T-cell (primary cell): Measurements from ENCODE around the gene ACKR4. TPM values are rescaled to one million over a fixed set of nuclear protein-coding genes. Genes with fewer than 3 reads are reported as not detected.

Source experiments
- ATAC-seq, 4 experiments: fragments of 200-7000 bp in 3 of 4; fragments of 150-1000 bp in 1 of 4; cut with Tn5 transposase; replicated peaks in 1 of 4; 1 replicate in 3 of 4; 2 replicates in 1 of 4; pipeline ENCODE4 v1.10.0; 2021; ENCODE audit warnings: moderate library complexity in 3 of 4, mild to moderate bottlenecking in 2 of 4, moderate number of reproducible peaks in 1 of 4
- CTCF ChIA-PET, 2 donors: fragments of 300-600 bp; sonication (Branson Sonifier 250); formaldehyde crosslinking; loops; one replicate each; lab custom pipeline; 2022; ENCODE audit warnings: antibody characterized with exemption in 2 of 2; lab: Charles Lee
- POLR2A ChIA-PET, 2 donors: fragments of 300-600 bp; sonication (Branson Sonifier 250); formaldehyde crosslinking; loops; one replicate each; lab custom pipeline; 2022; ENCODE audit warnings: antibody characterized with exemption in 2 of 2; lab: Charles Lee
- DNase-seq, 35 experiments: peaks; one replicate each; pipeline versions ENCODE4 v3.0.0 to v3.0.0-alpha.2; 2013 to 2023
- H3K27ac ChIP-seq: one replicate; pipeline ENCODE4 v1.5.1; 2013; ENCODE audit warnings: low read length
- H3K27me3 ChIP-seq, 2 experiments: replicated peaks in 1 of 2; 1 replicate in 1 of 2; 2 replicates in 1 of 2; pipeline versions ENCODE4 v1.6.1 to v1.7.0; 2013; ENCODE audit warnings: low read length in 1 of 2, mixed read lengths in 1 of 2; ENCODE audit not compliant: control insufficient read depth in 2 of 2, insufficient read depth in 2 of 2; ENCODE audit errors: extremely low read depth in 1 of 2
- H3K36me3 ChIP-seq, 2 donors: 1 replicate in 1 of 2; 2 replicates in 1 of 2; pipeline versions ENCODE4 v1.6.1 to v1.7.0; 2013; ENCODE audit warnings: low read length in 1 of 2; ENCODE audit not compliant: control insufficient read depth in 2 of 2, insufficient read depth in 1 of 2; ENCODE audit errors: extremely low read depth in 1 of 2
- H3K4me1 ChIP-seq, 2 experiments: 1 replicate in 1 of 2; 2 replicates in 1 of 2; pipeline versions ENCODE4 v1.6.1 to v1.7.0; 2013; ENCODE audit warnings: low read length in 2 of 2, mixed read lengths in 1 of 2; ENCODE audit not compliant: insufficient read depth in 2 of 2, control insufficient read depth in 1 of 2; ENCODE audit errors: extremely low read depth in 1 of 2
- H3K4me3 ChIP-seq, 2 donors: 1 replicate in 1 of 2; 2 replicates in 1 of 2; pipeline versions ENCODE4 v1.5.1 to v1.7.0; 2013; ENCODE audit warnings: mild to moderate bottlenecking in 2 of 2, low read length in 1 of 2, moderate library complexity in 1 of 2; ENCODE audit not compliant: control insufficient read depth in 1 of 2; ENCODE audit errors: extremely low read depth in 1 of 2
- H3K9me3 ChIP-seq: 2 replicates; pipeline ENCODE4 v1.7.0; 2013
- H3K27ac Mint-ChIP-seq, 2 donors: one replicate each; pipeline ENCODE4 v1.8.0; 2020 to 2021; ENCODE audit warnings: mild to moderate bottlenecking in 2 of 2, mixed read lengths in 2 of 2
- H3K27me3 Mint-ChIP-seq, 2 donors: one replicate each; pipeline ENCODE4 v1.8.0; 2021 to 2022; ENCODE audit warnings: mixed read lengths in 2 of 2
- H3K36me3 Mint-ChIP-seq: one replicate; pipeline ENCODE4 v1.8.0; 2021; ENCODE audit warnings: mixed read lengths
- H3K4me1 Mint-ChIP-seq, 3 donors: one replicate each; pipeline ENCODE4 v1.8.0; 2020 to 2022; ENCODE audit warnings: mixed read lengths in 3 of 3, mild to moderate bottlenecking in 1 of 3
- H3K4me3 Mint-ChIP-seq, 3 donors: one replicate each; pipeline ENCODE4 v1.8.0; 2020 to 2022; ENCODE audit warnings: mild to moderate bottlenecking in 3 of 3, mixed read lengths in 3 of 3, moderate library complexity in 3 of 3
- H3K9me3 Mint-ChIP-seq, 3 donors: one replicate each; pipeline ENCODE4 v1.8.0; 2020 to 2022; ENCODE audit warnings: mixed read lengths in 3 of 3
- WGBS: methylation state at CpG from one replicate; pipeline ENCODE4 v1.1.5; 2013; ENCODE audit warnings: missing lambda C conversion rate; ENCODE audit not compliant: insufficient coverage; 5-methylcytosine and 5-hydroxymethylcytosine counted together
- total RNA-seq, 35 experiments: library from RNA in 6 of 35; stranded (reverse) in 6 of 35; fragments of 120-200 nt in 1 of 35; gene quantifications; one replicate each; pipeline versions ENCODE4 v1.2.1 to v1.2.4 and lab custom pipeline; 2013 to 2026

Gene ACKR4
- total RNA-seq, 5 donors from 2014 or later (not counting 1 experiment from before 2014, with no cell fraction given): 0.15 to 0.37 (median 0.25) TPM; not detected in 2

- H3K27me3 Mint-ChIP-seq: no peaks in the 10 kb centered on the region
- CTCF ChIA-PET: no interaction called here
- 100% methylated on average over 1 of the region's 7 CpGs for WGBS
Measured at GRCh38 chr3:132624790-132625189, 27.7 kb downstream of the ACKR4 start.

GRCh38 chr3:132625613-132626012 is 28.5 kb downstream of the ACKR4 start:
- DNase-seq (no peak), ATAC-seq (no peak)
- no CpG with 5 or more reads among the region's 1 CpG for WGBS
- Mint-ChIP-seq H3K4me1 (peaks cover 0 to 11% (median 4%) of the 10 kb centered on the region in 3 donors), H3K27me3 (no peaks in the 10 kb centered on the region), H3K9me3 (no peaks in the 10 kb centered on the region), H3K27ac (no peak overlapping the region), H3K4me3 (no peak overlapping the region), H3K36me3 (peaks cover 54% of the 10 kb centered on the region)
- no peak overlapping the region for H3K4me3 ChIP-seq
- ChIA-PET POLR2A (interaction anchor here (0.6 kb wide), 2 partner anchors 157 to 177 kb away, joined by 3 read pairs; no protein-coding TSS in a partner anchor), CTCF (interaction anchor here (0.9 to 1.3 kb wide), 3 partner anchors 14 to 17 kb away, joined by 3 to 5 read pairs (median 4); no protein-coding TSS in a partner anchor)
- peaks cover 0 to 18% of the 10 kb centered on the region in 2 donors for H3K36me3 ChIP-seq
- no peak overlapping the region for H3K27ac ChIP-seq
- peaks cover 0 to 3% of the 10 kb centered on the region in 2 experiments for H3K4me1 ChIP-seq
- H3K9me3 ChIP-seq: no peaks in the 10 kb centered on the region
- H3K27me3 ChIP-seq: no peaks in the 10 kb centered on the region

More at GRCh38 chr3:132624790-132625189, 27.7 kb downstream of the ACKR4 start:
- H3K4me1 ChIP-seq: peaks cover 0 to 3% of the 10 kb centered on the region in 2 experiments
- no peaks in the 10 kb centered on the region for H3K9me3 Mint-ChIP-seq
- peaks cover 53% of the 10 kb centered on the region for H3K36me3 Mint-ChIP-seq
- H3K36me3 ChIP-seq: peaks cover 0 to 21% of the 10 kb centered on the region in 2 donors
- no peak overlapping the region for H3K27ac ChIP-seq
- no peak overlapping the region for H3K4me3 Mint-ChIP-seq
- ATAC-seq (no peak), DNase-seq (no peak)
- POLR2A ChIA-PET: no interaction called here
- H3K27ac Mint-ChIP-seq: no peak overlapping the region
- H3K4me1 Mint-ChIP-seq: peaks cover 0 to 11% (median 4%) of the 10 kb centered on the region in 3 donors
- H3K9me3 ChIP-seq: no peaks in the 10 kb centered on the region
- H3K27me3 ChIP-seq: no peaks in the 10 kb centered on the region
- no peak overlapping the region for H3K4me3 ChIP-seq

- no peaks in the 10 kb centered on the region for H3K9me3 Mint-ChIP-seq
- POLR2A ChIA-PET: interaction anchor here in 1 of 2 donors (0.6 kb wide), 1 partner anchor 107 kb away, joined by 3 read pairs; no protein-coding TSS in a partner anchor
- ATAC-seq: no peak
- Histone ChIP-seq H3K27ac (no peak overlapping the region), H3K36me3 (peaks cover 0 to 14% of the 10 kb centered on the region in 2 donors), H3K27me3 (no peaks in the 10 kb centered on the region), H3K4me3 (no peak overlapping the region), H3K9me3 (no peaks in the 10 kb centered on the region), H3K4me1 (peaks cover 0 to 3% of the 10 kb centered on the region in 2 experiments)
- CTCF ChIA-PET: no interaction called here
- no peak overlapping the region for H3K4me3 Mint-ChIP-seq
- H3K4me1 Mint-ChIP-seq: peaks cover 0 to 9% (median 4%) of the 10 kb centered on the region in 3 donors
- no peak for DNase-seq
- peaks cover 44% of the 10 kb centered on the region for H3K36me3 Mint-ChIP-seq
- H3K27me3 Mint-ChIP-seq: no peaks in the 10 kb centered on the region
- 95% methylated on average over 6 of the region's 6 CpGs for WGBS
- no peak overlapping the region for H3K27ac Mint-ChIP-seq
Measured at GRCh38 chr3:132626955-132627354, 29.9 kb downstream of the ACKR4 start.

- DNase-seq (no peak), ATAC-seq (no peak)
- no peaks in the 10 kb centered on the region for H3K27me3 ChIP-seq
- H3K36me3 Mint-ChIP-seq: peaks cover 48% of the 10 kb centered on the region
- CTCF ChIA-PET: no interaction called here
- WGBS: no CpG with 5 or more reads among the region's 2 CpGs
- peaks cover 0 to 3% (median 2%) of the 10 kb centered on the region in 3 donors for H3K4me1 Mint-ChIP-seq
- no peaks in the 10 kb centered on the region for H3K27me3 Mint-ChIP-seq
- H3K9me3 ChIP-seq: no peaks in the 10 kb centered on the region
- POLR2A ChIA-PET: no interaction called here
- no peak overlapping the region for H3K4me3 Mint-ChIP-seq
- no peak overlapping the region for H3K4me3 ChIP-seq
- H3K9me3 Mint-ChIP-seq: no peaks in the 10 kb centered on the region
- no peak overlapping the region for H3K27ac ChIP-seq
- H3K4me1 ChIP-seq: no peaks in the 10 kb centered on the region
- H3K27ac Mint-ChIP-seq: no peak overlapping the region
- H3K36me3 ChIP-seq: peaks cover 0 to 14% of the 10 kb centered on the region in 2 donors
Measured at GRCh38 chr3:132628157-132628556, 31.1 kb downstream of the ACKR4 start.

GRCh38 chr3:132629928-132630327 is 32.9 kb downstream of the ACKR4 start:
- POLR2A ChIA-PET: no interaction called here
- ATAC-seq: no peak
- no peaks in the 10 kb centered on the region for H3K9me3 Mint-ChIP-seq

GRCh38 chr3:132630612-132631011 is 33.5 kb downstream of the ACKR4 start:
- H3K9me3 ChIP-seq: no peaks in the 10 kb centered on the region
- no peaks in the 10 kb centered on the region for H3K27me3 ChIP-seq
- ChIA-PET CTCF (interaction anchor here (0.5 to 1.2 kb wide), 2 partner anchors 10 to 11 kb away, joined by 3 to 7 read pairs; no protein-coding TSS in a partner anchor), POLR2A (interaction anchor here in 1 of 2 donors (0.5 kb wide), 1 partner anchor 9 kb away, joined by 12 read pairs; no protein-coding TSS in a partner anchor)
- H3K27ac ChIP-seq: no peak overlapping the region
- ATAC-seq (no peak), DNase-seq (no peak)
- Mint-ChIP-seq H3K4me1 (no peaks in the 10 kb centered on the region), H3K9me3 (no peaks in the 10 kb centered on the region), H3K27ac (no peak overlapping the region), H3K36me3 (peaks cover 53% of the 10 kb centered on the region), H3K27me3 (no peaks in the 10 kb centered on the region), H3K4me3 (no peak overlapping the region)
- no peaks in the 10 kb centered on the region for H3K4me1 ChIP-seq
- H3K4me3 ChIP-seq: no peak overlapping the region
- H3K36me3 ChIP-seq: peaks cover 0 to 15% of the 10 kb centered on the region in 2 donors
- no CpG with 5 or more reads among the region's 7 CpGs for WGBS

More at GRCh38 chr3:132629928-132630327, 32.9 kb downstream of the ACKR4 start:
- WGBS: no CpG with 5 or more reads among the region's 1 CpG
- DNase-seq: no peak
- Mint-ChIP-seq H3K27me3 (no peaks in the 10 kb centered on the region), H3K4me3 (no peak overlapping the region), H3K36me3 (peaks cover 49% of the 10 kb centered on the region), H3K4me1 (no peaks in the 10 kb centered on the region), H3K27ac (no peak overlapping the region)
- no peaks in the 10 kb centered on the region for H3K9me3 ChIP-seq
- CTCF ChIA-PET: no interaction called here
- no peak overlapping the region for H3K4me3 ChIP-seq
- no peaks in the 10 kb centered on the region for H3K4me1 ChIP-seq
- no peak overlapping the region for H3K27ac ChIP-seq
- H3K27me3 ChIP-seq: no peaks in the 10 kb centered on the region
- H3K36me3 ChIP-seq: peaks cover 0 to 14% of the 10 kb centered on the region in 2 donors
